HEK293 (cell line): Measurements from ENCODE around the gene APRT.

Experiments
- CTCF ChIA-PET: fragments of 350-600 bp; formaldehyde crosslinking; extraction: SDS; loops from one replicate; lab custom pipeline; 2021; ENCODE audit warnings: antibody characterized with exemption; lab: Yijun Ruan, JAX
- POLR2A ChIA-PET: fragments of 300-600 bp; formaldehyde crosslinking; extraction: SDS; loops from one replicate; lab custom pipeline; 2020; ENCODE audit warnings: antibody characterized with exemption, inconsistent platforms; lab: Yijun Ruan, JAX
- H3K27ac ChIP-seq: fragments of 200-500 bp; sonication (Bioruptor generic); 2 replicates; pipeline ENCODE4 v1.5.1; 2014; ENCODE audit warnings: low read depth, low read length, control low read depth, inconsistent platforms; ENCODE audit errors: extremely low read depth
- H3K36me3 ChIP-seq, 2 experiments: fragments of 200-500 bp in 1 of 2; sonication (Bioruptor generic) in 1 of 2; 1 replicate in 1 of 2; 2 replicates in 1 of 2; pipeline ENCODE4 v1.5.1; 2014 to 2017; ENCODE audit warnings: inconsistent platforms in 2 of 2, low read length in 2 of 2; ENCODE audit not compliant: control insufficient read depth in 2 of 2, insufficient read depth in 1 of 2
- H3K4me1 ChIP-seq: fragments of 200-500 bp; sonication (Bioruptor generic); 2 replicates; pipeline ENCODE4 v1.5.1; 2014; ENCODE audit warnings: mild to moderate bottlenecking, low read length, inconsistent platforms; ENCODE audit not compliant: control insufficient read depth, insufficient read depth
- H3K4me3 ChIP-seq: 2 replicates; pipeline ENCODE4 v1.5.1; 2011; ENCODE audit warnings: low read depth, mild to moderate bottlenecking, control low read depth, low read length, moderate library complexity
- H3K9me3 ChIP-seq: fragments of 200-500 bp; sonication (Bioruptor generic); 2 replicates; pipeline ENCODE4 v1.5.1; 2014; ENCODE audit warnings: low read depth, low read length, inconsistent platforms; ENCODE audit not compliant: control insufficient read depth, insufficient read depth
- HOXA7 ChIP-seq: sonication (generic); formaldehyde crosslinking; IDR thresholded peaks from 2 replicates; pipeline ENCODE4 v1.8.1; 2022; ENCODE audit warnings: missing genetic modification reagents, borderline replicate concordance
- HOXD13 ChIP-seq: sonication (generic); formaldehyde crosslinking; IDR thresholded peaks from 2 replicates; pipeline ENCODE4 v1.8.0; 2022; ENCODE audit warnings: missing genetic modification reagents, borderline replicate concordance
- KLF17 ChIP-seq: fragments of 450-650 bp; formaldehyde crosslinking; IDR thresholded peaks from 2 replicates; pipeline ENCODE4 v1.5.1; 2016; ENCODE audit warnings: missing biosample characterization, missing genetic modification characterization
- OVOL3 ChIP-seq: fragments of 450-650 bp; formaldehyde crosslinking; IDR thresholded peaks from 2 replicates; pipeline ENCODE4 v1.5.1; 2016; ENCODE audit warnings: missing biosample characterization, missing genetic modification characterization
- YY1 ChIP-seq: fragments of 450-650 bp; formaldehyde crosslinking; IDR thresholded peaks from 2 replicates; pipeline ENCODE4 v1.5.1; 2018; ENCODE audit warnings: missing biosample characterization, missing genetic modification characterization
- ZBTB10 ChIP-seq: fragments of 450-650 bp; formaldehyde crosslinking; IDR thresholded peaks from 2 replicates; pipeline ENCODE4 v1.5.1; 2016; ENCODE audit warnings: missing biosample characterization, missing genetic modification characterization
- ZBTB17 ChIP-seq: fragments of 450-650 bp; formaldehyde crosslinking; IDR thresholded peaks from 2 replicates; pipeline ENCODE4 v1.5.1; 2016; ENCODE audit warnings: missing biosample characterization, missing genetic modification characterization
- ZBTB44 ChIP-seq: fragments of 450-650 bp; IDR thresholded peaks from 2 replicates; pipeline ENCODE4 v1.5.1; 2018; ENCODE audit warnings: missing biosample characterization, mild to moderate bottlenecking, missing genetic modification characterization
- ZBTB6 ChIP-seq: fragments of 450-650 bp; formaldehyde crosslinking; IDR thresholded peaks from 2 replicates; pipeline ENCODE4 v1.5.1; 2017; ENCODE audit warnings: missing biosample characterization, missing genetic modification characterization
- ZNF513 ChIP-seq: fragments of 450-650 bp; IDR thresholded peaks from 2 replicates; pipeline ENCODE4 v1.5.1; 2018; ENCODE audit warnings: missing biosample characterization, missing genetic modification characterization
- ZNF521 ChIP-seq: fragments of 450-650 bp; formaldehyde crosslinking; IDR thresholded peaks from 2 replicates; pipeline ENCODE4 v1.5.1; 2017; ENCODE audit warnings: missing biosample characterization, mild to moderate bottlenecking, missing genetic modification characterization
- ZNF544 ChIP-seq: fragments of 450-650 bp; formaldehyde crosslinking; IDR thresholded peaks from 2 replicates; pipeline ENCODE4 v1.5.0; 2017; ENCODE audit warnings: missing biosample characterization, missing genetic modification characterization
- ZNF561 ChIP-seq: fragments of 450-650 bp; IDR thresholded peaks from 2 replicates; pipeline ENCODE4 v1.5.1; 2018; ENCODE audit warnings: missing biosample characterization, missing genetic modification characterization, borderline replicate concordance
- ZNF600 ChIP-seq: fragments of 450-650 bp; formaldehyde crosslinking; IDR thresholded peaks from 2 replicates; pipeline ENCODE4 v1.5.1; 2016; ENCODE audit warnings: missing biosample characterization, missing genetic modification characterization
- ZNF610 ChIP-seq: fragments of 450-650 bp; formaldehyde crosslinking; IDR thresholded peaks from 2 replicates; pipeline ENCODE4 v1.5.1; 2016; ENCODE audit warnings: missing biosample characterization, missing genetic modification characterization, borderline replicate concordance
- ZNF621 ChIP-seq: fragments of 450-650 bp; formaldehyde crosslinking; IDR thresholded peaks from 2 replicates; pipeline ENCODE4 v1.5.1; 2017; ENCODE audit warnings: missing biosample characterization, missing genetic modification characterization
- ZNF670 ChIP-seq: fragments of 450-650 bp; formaldehyde crosslinking; IDR thresholded peaks from 2 replicates; pipeline ENCODE4 v1.5.1; 2016; ENCODE audit warnings: missing biosample characterization, missing genetic modification characterization, low read depth

APRT gene

GRCh38 chr16:88763502-88764053 lies 48.1 kb downstream of the APRT start:
- TF ChIP-seq ZNF561 (tag by site-specific recombination) (no peak), ZNF621 (tag by site-specific recombination) (no peak), ZBTB17 (tag by site-specific recombination) (peak; percentile 16; the same call in 1 of the 2 replicates), HOXD13 (CRISPR knock-in tag) (no peak), ZNF670 (tag by site-specific recombination) (no peak), ZNF521 (tag by site-specific recombination) (no peak), ZNF544 (tag by site-specific recombination) (no peak), ZBTB10 (tag by site-specific recombination) (no peak), HOXA7 (CRISPR knock-in tag) (no peak), OVOL3 (tag by site-specific recombination) (no peak), ZNF600 (tag by site-specific recombination) (peak; percentile 12; the same call in 1 of the 2 replicates)
- Histone ChIP-seq H3K9me3 (no peaks in the 10 kb centered on the region), H3K36me3 (no peaks in the 10 kb centered on the region), H3K4me3 (no peak overlapping the region), H3K27ac (no peak overlapping the region), H3K4me1 (peaks cover 13% of the 10 kb centered on the region)
- ChIA-PET CTCF (interaction anchor here (0.6 to 3.2 kb wide), 5 partner anchors 10 to 26 kb away, joined by 4 to 25 read pairs (median 4); no protein-coding TSS in a partner anchor), POLR2A (interaction anchor here (0.9 to 1.2 kb wide), 3 partner anchors 9 to 20 kb away, joined by 3 to 14 read pairs (median 5); no protein-coding TSS in a partner anchor)

- TF ChIP-seq ZBTB44 (tag by site-specific recombination) (no peak), ZNF610 (tag by site-specific recombination) (no peak), YY1 (tag by site-specific recombination) (no peak), ZNF513 (no peak), KLF17 (tag by site-specific recombination) (no peak), ZBTB6 (tag by site-specific recombination) (0 out of 2 replicates have a peak, but pooled peaks have one; percentile 15)
- Histone ChIP-seq H3K9me3 (no peaks in the 10 kb centered on the region), H3K4me1 (peaks cover 8% of the 10 kb centered on the region), H3K4me3 (no peak overlapping the region), H3K27ac (no peak overlapping the region), H3K36me3 (no peaks in the 10 kb centered on the region)
- ChIA-PET CTCF (interaction anchor here (0.7 to 3.2 kb wide), 4 partner anchors 9 to 26 kb away, joined by 3 to 25 read pairs (median 12); no protein-coding TSS in a partner anchor), POLR2A (interaction anchor here (1.2 to 2.0 kb wide), 3 partner anchors 8 to 22 kb away, joined by 5 to 6 read pairs (median 5); partner anchors contain the start of gene PIEZO1)
These were observed 48.8 kb downstream of the APRT start for GRCh38 chr16:88762941-88763340.
